PFSK-1 (cell line): ENCODE results near the gene CAMSAP2.

Experiments
- REST ChIP-seq, 2 experiments: IDR thresholded peaks; 2 replicates each; pipeline versions ENCODE4 v1.6.1 to v1.8.0; 2011 to 2012; ENCODE audit warnings: low read depth in 2 of 2, low read length in 2 of 2, control low read depth in 1 of 2, inconsistent platforms in 1 of 2, mild to moderate bottlenecking in 1 of 2, moderate library complexity in 1 of 2; ENCODE audit not compliant: insufficient read depth in 1 of 2
- TAF1 ChIP-seq: IDR thresholded peaks from 2 replicates; pipeline ENCODE4 v1.6.1; 2012; ENCODE audit warnings: low read length, control low read depth, borderline replicate concordance; ENCODE audit not compliant: insufficient read depth

GRCh38 chr1:200845360-200845759 lies 106.7 kb downstream of the CAMSAP2 start:
- TF ChIP-seq REST (IDR thresholded peaks at IDR 0.05; ENCODE audit: insufficient read depth in 1 of 2, low read depth in 2 of 2, low read length in 2 of 2) (no peak), TAF1 (no peak)
